Measurements from ENCODE around the gene PKP4.

- TF ChIP-seq CTCF (IDR thresholded peaks at IDR 0.05; ENCODE audit: low read depth, low read length) (no peak), MAX (IDR thresholded peaks at IDR 0.05; ENCODE audit: low read depth, low read length) (no peak)
Observed at GRCh38 chr2:158410132-158410531, 46.6 kb upstream of the PKP4 start.
